Endothelial cell of coronary artery (primary cell): ENCODE data around the gene TUBA3D. TPM values are rescaled to one million over a fixed set of nuclear protein-coding genes. Genes with fewer than 3 reads are reported as not detected.

Experiments used
- total RNA-seq: library from RNA; depleted of rRNA; stranded (reverse); fragments of >200 nt; gene quantifications from 2 replicates; pipeline ENCODE4 v1.2.3, GENCODE V29; 2014

Gene TUBA3D
- not detected in 2 replicates for total RNA-seq

GRCh38 chr2:131475831-131476230 is at the start of gene TUBA3D:
TSS of gene TUBA3D (plus strand) at chr2:131476119. CDS start at chr2:131476200, 81 bp downstream.

GRCh38 chr2:131492015-131492417 is 16.1 kb downstream of the TUBA3D start, which contains the start of gene MZT2A:
TSS of gene MZT2A (minus strand) at chr2:131492397. CDS start at chr2:131492376, 21 bp downstream.

GRCh38 chr2:131527131-131528001 is 51.4 kb downstream of the TUBA3D start, which contains the start of gene CCDC74A:
TSS of gene CCDC74A (plus strand) at chr2:131527888. CDS start at chr2:131527971, 83 bp downstream.

Other genes with a start within 250 kb of the TUBA3D start
- not detected in 2 replicates for gene RAB6D, start 112.0 kb upstream of the TUBA3D start, total RNA-seq
- gene MZT2A, start 16.3 kb downstream of the TUBA3D start, total RNA-seq: 83.2 and 90.4 TPM in 2 replicates
- gene CCDC74A, start 51.8 kb downstream of the TUBA3D start, total RNA-seq: 1.6 and 2.1 TPM in 2 replicates